ENCODE results near the gene COX10.

The COX10 gene

DNA sequence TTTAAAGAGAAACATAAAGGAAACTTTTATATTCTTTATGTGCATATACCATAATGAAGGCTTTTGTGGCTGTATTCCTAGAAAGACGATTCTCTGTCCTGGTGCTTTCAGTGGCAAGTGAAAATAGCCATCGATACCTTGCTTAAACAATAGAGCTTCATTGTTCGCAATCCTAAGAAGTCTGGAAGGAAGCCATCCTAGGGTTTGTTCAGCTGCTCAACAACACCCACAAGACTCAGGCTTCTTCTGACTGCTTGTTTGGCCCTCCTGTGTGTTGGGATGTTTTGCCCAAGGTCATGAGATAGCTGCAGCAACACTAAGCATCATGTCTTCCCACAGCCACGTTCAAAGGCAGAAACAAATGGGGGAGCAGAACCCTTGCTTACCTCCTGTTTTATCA lies 36.1 kb upstream of the COX10 start:
- no peak overlapping the region for H3K27ac ChIP-seq (ENCODE audit: low read depth, low read length)
- no peak overlapping the region for H4K12ac ChIP-seq (ENCODE audit: low read depth, low read length)
- peaks cover 7% of the 10 kb centered on the region in 2 experiments for H3K36me3 ChIP-seq (ENCODE audit: control insufficient read depth in 1 of 2, insufficient read depth in 2 of 2, low read length in 2 of 2)

DNA sequence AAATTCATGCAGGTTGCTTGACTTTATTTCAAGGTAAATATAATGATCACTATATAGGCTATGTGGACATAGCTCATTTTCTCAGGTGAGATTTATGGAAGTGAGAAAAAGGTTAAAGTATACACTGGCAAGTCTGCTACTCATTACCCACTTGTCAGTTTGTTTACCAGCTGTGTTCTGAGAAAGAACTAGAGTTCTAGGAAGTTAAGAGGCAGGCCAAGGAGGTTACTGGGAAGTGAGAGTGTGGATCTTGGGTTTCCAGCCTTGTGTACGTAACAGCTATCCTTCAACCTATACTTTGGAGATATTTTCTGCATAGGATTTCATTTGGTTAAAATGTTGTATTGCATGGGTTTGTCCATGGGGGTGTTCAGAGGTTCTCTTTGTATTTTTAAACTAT lies 31.9 kb upstream of the COX10 start:
- H3K79me1 ChIP-seq (ENCODE audit: low read length) = no peaks in the 10 kb centered on the region
- no CpG with 5 or more reads among the region's 1 CpG for WGBS (ENCODE audit: extremely low coverage, insufficient coverage, insufficient read length)
- no peak overlapping the region for H2BK120ac ChIP-seq (ENCODE audit: insufficient read depth, low read length, poor library complexity)

More for the DNA sequence above, 36.1 kb upstream of the COX10 start:
- no peak overlapping the region for H4K8ac ChIP-seq (ENCODE audit: low read depth, low read length)
- no peak overlapping the region for H3K18ac ChIP-seq (ENCODE audit: low read length)
- H2AFZ ChIP-seq (ENCODE audit: insufficient read depth, low read length, poor library complexity) = no peak overlapping the region
- H3K27me3 ChIP-seq (ENCODE audit: insufficient read depth, low read length) = no peaks in the 10 kb centered on the region
- H3K4ac ChIP-seq (ENCODE audit: low read depth, low read length) = no peak overlapping the region
- no peak overlapping the region for H2BK12ac ChIP-seq (ENCODE audit: low read length)
- no peaks in the 10 kb centered on the region for H3K4me1 ChIP-seq (ENCODE audit: control insufficient read depth in 1 of 2, insufficient read depth in 2 of 2, low read length in 2 of 2)
- H2BK5ac ChIP-seq (ENCODE audit: low read depth, low read length, poor library complexity) = no peak overlapping the region
- H4K91ac ChIP-seq (ENCODE audit: low read depth, low read length) = no peak overlapping the region
- H3K14ac ChIP-seq (ENCODE audit: low read length) = no peak overlapping the region
- no peak overlapping the region for H2AK5ac ChIP-seq (ENCODE audit: low read length)
- no peak overlapping the region for H3K23ac ChIP-seq (ENCODE audit: low read length)
- DNase-seq = no peak
- no peaks in the 10 kb centered on the region for H3K79me2 ChIP-seq (ENCODE audit: control insufficient read depth, insufficient read depth, low read length, poor library complexity)
- peaks cover 2% of the 10 kb centered on the region for H3K9me3 ChIP-seq (ENCODE audit: insufficient read depth, low read depth, low read length)
- no peak overlapping the region for H3K4me3 ChIP-seq (ENCODE audit: low read depth, low read length)
- no peaks in the 10 kb centered on the region for H3K79me1 ChIP-seq (ENCODE audit: low read length)
- no CpG with 5 or more reads among the region's 4 CpGs for WGBS (ENCODE audit: extremely low coverage, insufficient coverage, insufficient read length)
- H2BK120ac ChIP-seq (ENCODE audit: insufficient read depth, low read length, poor library complexity) = no peak overlapping the region
- no peak overlapping the region for H3K4me2 ChIP-seq (ENCODE audit: low read length)
- no peak overlapping the region for H3K9ac ChIP-seq (ENCODE audit: low read length)

DNA sequence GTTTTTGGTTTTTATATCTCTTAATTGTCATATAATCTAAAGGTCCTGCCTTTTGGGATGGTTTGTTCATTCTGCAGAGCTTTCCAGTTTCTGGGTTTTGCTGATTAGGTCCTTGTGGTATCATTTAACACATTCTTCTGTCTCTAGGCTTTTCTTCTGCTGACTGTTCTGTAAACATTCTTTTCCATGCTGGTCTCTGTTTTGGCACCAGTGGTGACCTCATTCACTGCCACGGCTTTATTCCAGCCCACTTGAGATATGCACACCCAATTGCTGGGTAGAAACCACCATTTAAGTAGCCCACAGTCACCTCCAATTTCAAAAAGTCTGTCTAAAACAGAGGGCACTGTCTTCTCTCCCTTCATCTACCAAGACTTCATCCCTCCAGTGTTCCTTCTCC lies 31.1 kb upstream of the COX10 start:
- H3K4me2 ChIP-seq (ENCODE audit: low read length) = no peak overlapping the region
- H2BK120ac ChIP-seq (ENCODE audit: insufficient read depth, low read length, poor library complexity) = no peak overlapping the region
- no peak overlapping the region for H4K91ac ChIP-seq (ENCODE audit: low read depth, low read length)
- no peak overlapping the region for H4K8ac ChIP-seq (ENCODE audit: low read depth, low read length)
- no peak overlapping the region for H3K14ac ChIP-seq (ENCODE audit: low read length)
- peaks cover 5 to 6% of the 10 kb centered on the region in 2 experiments for H3K36me3 ChIP-seq (ENCODE audit: control insufficient read depth in 1 of 2, insufficient read depth in 2 of 2, low read length in 2 of 2)
- WGBS (ENCODE audit: extremely low coverage, insufficient coverage, insufficient read length) = no CpG with 5 or more reads among the region's 1 CpG
- DNase-seq = no peak
- no peak overlapping the region for H2BK12ac ChIP-seq (ENCODE audit: low read length)
- H3K4me1 ChIP-seq (ENCODE audit: control insufficient read depth in 1 of 2, insufficient read depth in 2 of 2, low read length in 2 of 2) = no peaks in the 10 kb centered on the region
- no peak overlapping the region for H3K23ac ChIP-seq (ENCODE audit: low read length)
- H2AFZ ChIP-seq (ENCODE audit: insufficient read depth, low read length, poor library complexity) = no peak overlapping the region
- H2BK5ac ChIP-seq (ENCODE audit: low read depth, low read length, poor library complexity) = no peak overlapping the region
- H3K4ac ChIP-seq (ENCODE audit: low read depth, low read length) = no peak overlapping the region
- no peak overlapping the region for H3K27ac ChIP-seq (ENCODE audit: low read depth, low read length)
- no peaks in the 10 kb centered on the region for H3K27me3 ChIP-seq (ENCODE audit: insufficient read depth, low read length)
- H3K9ac ChIP-seq (ENCODE audit: low read length) = no peak overlapping the region
- H3K79me2 ChIP-seq (ENCODE audit: control insufficient read depth, insufficient read depth, low read length, poor library complexity) = no peaks in the 10 kb centered on the region
- no peaks in the 10 kb centered on the region for H3K79me1 ChIP-seq (ENCODE audit: low read length)
- no peak overlapping the region for H2AK5ac ChIP-seq (ENCODE audit: low read length)
- peaks cover 1% of the 10 kb centered on the region for H3K9me3 ChIP-seq (ENCODE audit: insufficient read depth, low read depth, low read length)
- no peak overlapping the region for H4K12ac ChIP-seq (ENCODE audit: low read depth, low read length)
- H3K18ac ChIP-seq (ENCODE audit: low read length) = no peak overlapping the region
- H3K4me3 ChIP-seq (ENCODE audit: low read depth, low read length) = no peak overlapping the region

More for the DNA sequence above, 31.9 kb upstream of the COX10 start:
- Histone ChIP-seq H2AFZ (ENCODE audit: insufficient read depth, low read length, poor library complexity) (no peak overlapping the region), H3K27me3 (ENCODE audit: insufficient read depth, low read length) (no peaks in the 10 kb centered on the region), H4K8ac (ENCODE audit: low read depth, low read length) (no peak overlapping the region), H2AK5ac (ENCODE audit: low read length) (no peak overlapping the region), H4K91ac (ENCODE audit: low read depth, low read length) (no peak overlapping the region), H3K4me1 (ENCODE audit: control insufficient read depth in 1 of 2, insufficient read depth in 2 of 2, low read length in 2 of 2) (no peaks in the 10 kb centered on the region), H3K23ac (ENCODE audit: low read length) (no peak overlapping the region), H2BK5ac (ENCODE audit: low read depth, low read length, poor library complexity) (no peak overlapping the region), H3K18ac (ENCODE audit: low read length) (no peak overlapping the region), H3K9ac (ENCODE audit: low read length) (no peak overlapping the region), H3K4me3 (ENCODE audit: low read depth, low read length) (no peak overlapping the region), H4K12ac (ENCODE audit: low read depth, low read length) (no peak overlapping the region), H3K9me3 (ENCODE audit: insufficient read depth, low read depth, low read length) (peaks cover 2% of the 10 kb centered on the region), H2BK12ac (ENCODE audit: low read length) (no peak overlapping the region), H3K36me3 (ENCODE audit: control insufficient read depth in 1 of 2, insufficient read depth in 2 of 2, low read length in 2 of 2) (peaks cover 5 to 7% of the 10 kb centered on the region in 2 experiments), H3K4me2 (ENCODE audit: low read length) (no peak overlapping the region), H3K14ac (ENCODE audit: low read length) (no peak overlapping the region), H3K27ac (ENCODE audit: low read depth, low read length) (no peak overlapping the region), H3K79me2 (ENCODE audit: control insufficient read depth, insufficient read depth, low read length, poor library complexity) (no peaks in the 10 kb centered on the region), H3K4ac (ENCODE audit: low read depth, low read length) (no peak overlapping the region)
- DNase-seq = no peak

DNA sequence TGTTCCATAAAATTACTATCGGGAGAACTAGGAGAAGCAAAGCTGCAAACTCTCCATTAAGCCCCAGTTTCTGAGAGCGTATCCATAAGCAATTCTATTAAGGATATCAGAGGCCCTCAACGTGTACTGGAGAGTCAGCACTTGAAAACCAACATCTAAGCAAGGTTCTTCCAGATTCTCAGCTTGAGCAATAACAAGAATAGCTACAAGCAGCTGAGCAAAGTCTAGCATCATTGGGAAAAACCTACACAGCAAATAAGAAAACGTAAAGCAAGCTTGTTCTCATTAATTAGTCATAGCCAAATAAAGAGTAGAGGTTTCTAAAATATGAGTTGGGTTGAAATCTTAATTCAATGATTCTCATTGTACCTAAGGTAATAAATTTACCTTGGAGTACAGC lies 26.9 kb upstream of the COX10 start:
- no peak overlapping the region for H4K8ac ChIP-seq (ENCODE audit: low read depth, low read length)
- no peak overlapping the region for H2BK120ac ChIP-seq (ENCODE audit: insufficient read depth, low read length, poor library complexity)
- DNase-seq = no peak
- H2AK5ac ChIP-seq (ENCODE audit: low read length) = no peak overlapping the region
- H3K36me3 ChIP-seq (ENCODE audit: control insufficient read depth in 1 of 2, insufficient read depth in 2 of 2, low read length in 2 of 2) = no peaks in the 10 kb centered on the region
- H3K23ac ChIP-seq (ENCODE audit: low read length) = no peak overlapping the region
- H3K14ac ChIP-seq (ENCODE audit: low read length) = no peak overlapping the region
- no peak overlapping the region for H2BK5ac ChIP-seq (ENCODE audit: low read depth, low read length, poor library complexity)
- H3K4me1 ChIP-seq (ENCODE audit: control insufficient read depth in 1 of 2, insufficient read depth in 2 of 2, low read length in 2 of 2) = no peaks in the 10 kb centered on the region
- H3K79me1 ChIP-seq (ENCODE audit: low read length) = no peaks in the 10 kb centered on the region
- no peak overlapping the region for H3K4ac ChIP-seq (ENCODE audit: low read depth, low read length)
- H3K4me2 ChIP-seq (ENCODE audit: low read length) = no peak overlapping the region
- no peak overlapping the region for H4K91ac ChIP-seq (ENCODE audit: low read depth, low read length)
- no peaks in the 10 kb centered on the region for H3K27me3 ChIP-seq (ENCODE audit: insufficient read depth, low read length)
- H3K9ac ChIP-seq (ENCODE audit: low read length) = no peak overlapping the region
- H2BK12ac ChIP-seq (ENCODE audit: low read length) = no peak overlapping the region
- H3K4me3 ChIP-seq (ENCODE audit: low read depth, low read length) = no peak overlapping the region
- H2AFZ ChIP-seq (ENCODE audit: insufficient read depth, low read length, poor library complexity) = no peak overlapping the region
- no peak overlapping the region for H4K12ac ChIP-seq (ENCODE audit: low read depth, low read length)
- H3K79me2 ChIP-seq (ENCODE audit: control insufficient read depth, insufficient read depth, low read length, poor library complexity) = no peaks in the 10 kb centered on the region
- no peak overlapping the region for H3K18ac ChIP-seq (ENCODE audit: low read length)
- no peak overlapping the region for H3K27ac ChIP-seq (ENCODE audit: low read depth, low read length)
- no peaks in the 10 kb centered on the region for H3K9me3 ChIP-seq (ENCODE audit: insufficient read depth, low read depth, low read length)
- WGBS (ENCODE audit: extremely low coverage, insufficient coverage, insufficient read length) = no CpG with 5 or more reads among the region's 4 CpGs
